Right lobe of liver (tissue), 6 donors: ENCODE measurements around the gene ZC2HC1B. TPM values are rescaled to one million over a fixed set of nuclear protein-coding genes. Genes with fewer than 3 reads are reported as not detected.

Experiments used
- ATAC-seq, 4 donors: fragments of 200-7000 bp; cut with Tn5 transposase; one replicate each; pipeline ENCODE4 v1.9.1; 2020; ENCODE audit warnings: mild to moderate bottlenecking in 4 of 4, moderate library complexity in 4 of 4
- DNase-seq, 3 donors: peaks; one replicate each; pipeline ENCODE4 v3.0.0-alpha.2; 2020
- H3K27ac ChIP-seq, 3 donors: fragments of 200-600 bp; one replicate each; pipeline ENCODE4 v1.8.0; 2022
- H3K27me3 ChIP-seq, 2 donors: fragments of 200-600 bp; one replicate each; pipeline ENCODE4 v1.8.0; 2022
- H3K36me3 ChIP-seq, 4 donors: fragments of 200-600 bp; sonication (generic) in 1 of 4; one replicate each; pipeline versions ENCODE4 v1.5.1 to v1.8.0; 2017 to 2022; ENCODE audit warnings: control low read depth in 1 of 4
- H3K4me1 ChIP-seq, 4 donors: fragments of 200-600 bp; sonication (generic) in 1 of 4; one replicate each; pipeline versions ENCODE4 v1.5.1 to v1.8.0; 2017 to 2022; ENCODE audit warnings: control low read depth in 1 of 4
- H3K4me3 ChIP-seq, 3 donors: fragments of 200-600 bp; one replicate each; pipeline ENCODE4 v1.8.0; 2022
- H3K9me3 ChIP-seq, 4 donors: fragments of 200-600 bp; sonication (generic) in 1 of 4; one replicate each; pipeline versions ENCODE4 v1.5.1 to v1.8.0; 2017 to 2022; ENCODE audit warnings: control low read depth in 1 of 4
- POLR2A ChIP-seq: fragments of 450-650 bp; IDR thresholded peaks from one replicate; pipeline ENCODE4 v1.6.1; 2017; ENCODE audit warnings: antibody characterized with exemption, mild to moderate bottlenecking
- WGBS: methylation state at CpG from one replicate; pipeline ENCODE4 v1.1.6; 2018; ENCODE audit warnings: low coverage, low lambda C conversion rate; ENCODE audit not compliant: insufficient coverage; ENCODE audit errors: missing lambda C conversion rate; 5-methylcytosine and 5-hydroxymethylcytosine counted together
- intact Hi-C, 2 donors: fragments of 100-400 bp; cut with DNase I; formaldehyde crosslinking; loops; one replicate each; pipeline versions ENCODE4 v1.11.2 to v1.14.1; 2022
- total RNA-seq, 6 experiments: library from RNA; depleted of rRNA in 2 of 6; stranded (reverse); fragments of >200 nt in 2 of 6; fragmentation: NEBNext Ultra II Directional in 3 of 6; extraction: Animal tissue kit (Norgen Biotek cat#: 25700) in 3 of 6; gene quantifications; one replicate each; pipeline versions ENCODE4 v1.1.0 to v1.2.4, GENCODE V29; 2016 to 2023
- TF ChIP-seq, protein P1 (sequence below), 4 donors: fragments of 200-600 bp in 3 of 4; fragments of 450-650 bp in 1 of 4; IDR thresholded peaks; one replicate each; pipeline versions ENCODE4 v1.5.1 to v1.8.0; 2016 to 2022; ENCODE audit warnings: antibody characterized with exemption in 4 of 4, mild to moderate bottlenecking in 2 of 4
- donor health status: DM: no; HTN: yes; CAD: no.
- donor health status: DM: no; HTN: no; CAD: no.
- donor health status: DM: no; HTN: no; CAD: no.
- donor health status: DM: no; HTN: yes; CAD: no.
- donor health status: DM: no; HTN: yes; CAD: no.

The ZC2HC1B gene
- total RNA-seq, 6 experiments from 2014 or later, result not detected

DNA sequence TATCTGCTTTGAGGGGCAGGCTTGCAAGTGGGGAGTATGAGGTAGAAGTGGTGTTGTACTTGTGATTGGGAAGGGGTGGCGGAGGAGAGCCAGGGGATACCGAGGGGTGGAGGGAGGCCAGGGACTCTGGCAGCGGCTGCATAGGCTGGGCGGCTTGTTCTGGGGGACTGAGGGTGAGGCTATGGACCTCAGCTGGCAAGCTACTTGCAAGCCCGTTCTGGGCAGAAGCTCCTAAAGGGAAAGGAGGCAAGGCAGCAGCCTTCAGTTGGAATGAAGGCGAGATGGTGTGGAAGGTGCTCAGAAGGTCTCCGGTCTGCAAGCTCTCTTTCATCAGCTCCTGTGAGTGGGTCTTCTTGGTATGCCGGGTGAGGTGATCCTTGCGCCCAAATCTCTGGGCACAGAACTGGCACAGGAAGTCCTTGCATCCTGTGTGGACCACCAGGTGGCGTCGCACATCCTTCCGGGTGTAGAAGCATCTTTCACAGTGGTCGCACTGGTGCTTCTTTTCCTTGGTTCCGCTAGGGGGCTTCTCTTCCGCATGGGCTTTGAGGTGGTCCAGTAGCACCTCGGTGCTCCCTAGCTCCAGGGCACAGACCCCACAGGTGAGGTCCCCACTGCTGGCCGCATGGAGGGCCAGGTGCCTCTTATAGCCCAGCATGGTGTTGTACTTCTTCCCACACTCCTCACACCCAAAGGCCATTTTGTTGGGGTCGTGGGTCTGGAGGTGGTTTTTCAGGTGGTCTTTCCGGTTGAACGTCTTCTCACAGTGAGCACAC, 77.8 kb downstream of the ZC2HC1B start:
- peak in 2 of 3 donors; percentile 62 to 65 for DNase-seq
- ATAC-seq, result peak; percentile 58 to 81 (median 63)
- TF ChIP-seq POLR2A, result no peak
- TF ChIP-seq, protein P1, sequence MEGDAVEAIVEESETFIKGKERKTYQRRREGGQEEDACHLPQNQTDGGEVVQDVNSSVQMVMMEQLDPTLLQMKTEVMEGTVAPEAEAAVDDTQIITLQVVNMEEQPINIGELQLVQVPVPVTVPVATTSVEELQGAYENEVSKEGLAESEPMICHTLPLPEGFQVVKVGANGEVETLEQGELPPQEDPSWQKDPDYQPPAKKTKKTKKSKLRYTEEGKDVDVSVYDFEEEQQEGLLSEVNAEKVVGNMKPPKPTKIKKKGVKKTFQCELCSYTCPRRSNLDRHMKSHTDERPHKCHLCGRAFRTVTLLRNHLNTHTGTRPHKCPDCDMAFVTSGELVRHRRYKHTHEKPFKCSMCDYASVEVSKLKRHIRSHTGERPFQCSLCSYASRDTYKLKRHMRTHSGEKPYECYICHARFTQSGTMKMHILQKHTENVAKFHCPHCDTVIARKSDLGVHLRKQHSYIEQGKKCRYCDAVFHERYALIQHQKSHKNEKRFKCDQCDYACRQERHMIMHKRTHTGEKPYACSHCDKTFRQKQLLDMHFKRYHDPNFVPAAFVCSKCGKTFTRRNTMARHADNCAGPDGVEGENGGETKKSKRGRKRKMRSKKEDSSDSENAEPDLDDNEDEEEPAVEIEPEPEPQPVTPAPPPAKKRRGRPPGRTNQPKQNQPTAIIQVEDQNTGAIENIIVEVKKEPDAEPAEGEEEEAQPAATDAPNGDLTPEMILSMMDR (IDR thresholded peaks at IDR 0.05), result peak; percentile 18 to 58 (median 52)
- H3K36me3 ChIP-seq, result no peaks in the 10 kb centered on the region
- peaks cover 0 to 2% (median 0%) of the 10 kb centered on the region in 4 donors for H3K4me1 ChIP-seq
- H3K4me3 ChIP-seq, result no peak overlapping the region
- no peak overlapping the region for H3K27ac ChIP-seq
- intact Hi-C loops, result loop anchor here in 1 of 2 donors (5.0 kb wide), 1 partner anchor 70 kb away; no protein-coding TSS in a partner anchor
- no peaks in the 10 kb centered on the region for H3K9me3 ChIP-seq
- 36% methylated on average over 12 of the region's 20 CpGs for WGBS
- H3K27me3 ChIP-seq, result no peaks in the 10 kb centered on the region

DNA sequence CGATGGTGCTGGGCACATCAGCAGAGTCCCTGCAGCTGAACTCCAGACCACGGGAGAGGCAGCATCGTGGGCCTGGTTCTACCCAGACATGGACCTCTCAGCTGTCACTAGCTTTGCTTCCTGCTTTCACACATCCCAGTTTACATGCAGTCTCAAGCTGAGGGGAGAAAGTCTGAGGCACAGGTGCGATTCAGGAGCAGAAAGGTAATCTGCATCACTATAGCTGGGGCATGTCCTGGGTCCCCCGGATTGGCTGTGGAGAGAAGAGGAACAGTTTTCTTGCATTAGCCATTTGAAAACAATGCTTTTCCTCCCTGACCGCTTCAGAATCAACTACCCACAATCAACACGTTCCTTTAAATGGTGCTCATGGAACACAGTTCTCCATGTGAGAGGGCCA, 83.9 kb downstream of the ZC2HC1B start:
- no peak for TF ChIP-seq POLR2A
- TF ChIP-seq, protein P1 (IDR thresholded peaks at IDR 0.05), result no peak
- Histone ChIP-seq H3K9me3 (no peaks in the 10 kb centered on the region), H3K27me3 (no peaks in the 10 kb centered on the region), H3K27ac (no peak overlapping the region), H3K36me3 (no peaks in the 10 kb centered on the region), H3K4me3 (no peak overlapping the region), H3K4me1 (no peaks in the 10 kb centered on the region)
- ATAC-seq (no peak), DNase-seq (no peak)
- 86% methylated on average over 5 of the region's 7 CpGs for WGBS
- intact Hi-C loops, result no loop called here

DNA sequence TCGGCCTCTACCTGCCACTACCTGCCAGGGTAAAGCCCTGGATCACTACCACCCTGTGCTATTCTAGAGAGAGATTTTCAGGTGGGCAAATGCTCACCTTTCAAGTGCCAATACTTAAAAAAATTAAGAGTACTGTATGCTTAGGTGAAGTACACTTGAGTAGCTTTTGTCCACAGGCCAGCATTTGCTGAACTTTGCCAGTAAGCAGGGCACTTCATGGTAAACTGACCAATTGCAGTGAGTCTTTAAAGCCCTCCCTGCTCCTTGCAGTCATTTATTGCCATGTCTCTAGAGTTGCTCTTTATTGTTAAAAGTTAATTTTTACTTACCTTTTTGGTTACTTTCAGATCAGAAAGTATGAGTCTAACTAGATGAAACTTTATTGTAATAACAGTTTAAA, 85.3 kb downstream of the ZC2HC1B start:
- WGBS, result 78% methylated on average over 1 of the region's 1 CpG
- Histone ChIP-seq H3K36me3 (no peaks in the 10 kb centered on the region), H3K27ac (no peak overlapping the region), H3K27me3 (no peaks in the 10 kb centered on the region), H3K4me1 (no peaks in the 10 kb centered on the region), H3K9me3 (no peaks in the 10 kb centered on the region), H3K4me3 (no peak overlapping the region)
- ATAC-seq (no peak), DNase-seq (no peak)
- intact Hi-C loops, result no loop called here
- TF ChIP-seq, protein P1 (IDR thresholded peaks at IDR 0.05), result no peak
- TF ChIP-seq POLR2A, result no peak

DNA sequence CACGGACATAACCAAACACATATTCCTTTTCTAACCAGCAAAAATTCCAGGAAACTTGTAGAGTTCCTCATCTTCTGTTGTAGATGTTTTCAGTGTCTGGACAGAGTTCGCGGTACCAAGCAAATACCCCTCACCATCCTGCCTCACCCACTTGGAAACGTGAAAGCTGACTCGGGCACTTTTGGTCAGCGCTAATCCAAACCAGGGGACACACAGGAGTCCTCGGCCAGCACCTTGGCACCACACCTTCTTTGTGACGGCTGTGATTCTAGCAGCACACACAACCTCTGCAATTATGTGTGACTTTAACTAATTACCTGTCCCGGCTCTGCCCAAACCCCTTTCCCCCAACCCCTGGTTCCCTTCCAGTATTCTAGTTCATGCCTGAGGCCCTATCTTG, 85.7 kb downstream of the ZC2HC1B start:
- no peak for ATAC-seq
- TF ChIP-seq, protein P1 (IDR thresholded peaks at IDR 0.05), result no peak
- TF ChIP-seq POLR2A, result no peak

More for the DNA sequence above, 85.7 kb downstream of the ZC2HC1B start:
- H3K27me3 ChIP-seq, result no peaks in the 10 kb centered on the region
- DNase-seq, result no peak
- no peaks in the 10 kb centered on the region for H3K36me3 ChIP-seq
- H3K4me3 ChIP-seq, result no peak overlapping the region
- intact Hi-C loops, result no loop called here
- WGBS, result 79% methylated on average over 9 of the region's 9 CpGs
- no peaks in the 10 kb centered on the region for H3K9me3 ChIP-seq
- H3K4me1 ChIP-seq, result no peaks in the 10 kb centered on the region
- no peak overlapping the region for H3K27ac ChIP-seq
